WI38 (cell line): ENCODE measurements around the gene NCOA4.

ENCODE experiments used
- H3K4me3 ChIP-seq: 2 replicates; pipeline ENCODE4 v1.5.1; 2011; ENCODE audit warnings: low read depth, mild to moderate bottlenecking, control low read depth, low read length
- TF ChIP-seq, protein P1 (sequence below): IDR thresholded peaks from 2 replicates; pipeline ENCODE4 v1.5.1; 2012; ENCODE audit warnings: low read depth, mild to moderate bottlenecking, control low read depth, low read length

Gene NCOA4

DNA sequence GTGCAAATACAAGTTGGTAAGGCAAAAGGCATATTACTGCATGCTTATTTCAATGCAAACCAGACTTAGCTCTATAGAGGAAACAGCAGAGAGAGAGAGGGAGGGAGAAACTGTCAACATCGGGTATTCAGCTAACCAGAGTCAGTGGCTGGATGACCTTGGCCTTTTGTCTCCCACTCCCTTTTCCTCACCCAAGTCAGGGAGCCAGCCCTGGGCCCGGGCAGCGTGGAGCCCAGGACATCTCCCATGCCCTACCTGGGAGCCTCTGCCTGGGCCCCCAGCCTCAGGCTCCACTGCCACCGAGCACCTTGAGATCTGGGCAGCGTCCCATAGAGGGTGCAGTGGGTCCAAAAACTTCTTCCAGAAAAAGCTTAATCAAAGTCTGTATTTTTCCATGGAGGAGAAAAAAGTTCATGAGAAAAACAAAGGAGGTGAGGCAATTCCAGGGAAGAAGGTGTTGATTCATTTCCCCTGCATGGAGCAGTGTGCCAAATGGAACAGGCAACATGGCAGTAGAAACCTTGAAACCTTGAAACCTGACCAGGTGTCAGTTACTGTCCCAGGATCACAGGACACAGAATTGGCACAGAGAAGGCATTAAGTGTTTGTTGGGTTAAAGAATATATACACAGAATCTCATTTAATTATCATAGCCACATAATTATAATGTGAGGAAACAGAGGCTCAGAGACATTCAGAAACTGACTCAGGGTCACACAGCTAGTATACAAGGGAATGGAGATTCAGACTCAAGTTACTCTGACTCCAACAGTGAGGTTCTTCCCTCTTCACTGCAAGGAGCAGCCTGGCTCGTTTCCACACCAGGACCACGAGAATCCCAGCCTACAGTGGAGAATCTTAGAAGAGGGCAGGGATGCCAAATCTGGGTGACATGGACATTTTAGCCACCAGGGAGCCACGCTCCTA, 5.8 kb upstream of the NCOA4 start:
- TF ChIP-seq, protein P1, sequence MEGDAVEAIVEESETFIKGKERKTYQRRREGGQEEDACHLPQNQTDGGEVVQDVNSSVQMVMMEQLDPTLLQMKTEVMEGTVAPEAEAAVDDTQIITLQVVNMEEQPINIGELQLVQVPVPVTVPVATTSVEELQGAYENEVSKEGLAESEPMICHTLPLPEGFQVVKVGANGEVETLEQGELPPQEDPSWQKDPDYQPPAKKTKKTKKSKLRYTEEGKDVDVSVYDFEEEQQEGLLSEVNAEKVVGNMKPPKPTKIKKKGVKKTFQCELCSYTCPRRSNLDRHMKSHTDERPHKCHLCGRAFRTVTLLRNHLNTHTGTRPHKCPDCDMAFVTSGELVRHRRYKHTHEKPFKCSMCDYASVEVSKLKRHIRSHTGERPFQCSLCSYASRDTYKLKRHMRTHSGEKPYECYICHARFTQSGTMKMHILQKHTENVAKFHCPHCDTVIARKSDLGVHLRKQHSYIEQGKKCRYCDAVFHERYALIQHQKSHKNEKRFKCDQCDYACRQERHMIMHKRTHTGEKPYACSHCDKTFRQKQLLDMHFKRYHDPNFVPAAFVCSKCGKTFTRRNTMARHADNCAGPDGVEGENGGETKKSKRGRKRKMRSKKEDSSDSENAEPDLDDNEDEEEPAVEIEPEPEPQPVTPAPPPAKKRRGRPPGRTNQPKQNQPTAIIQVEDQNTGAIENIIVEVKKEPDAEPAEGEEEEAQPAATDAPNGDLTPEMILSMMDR = no peak

DNA sequence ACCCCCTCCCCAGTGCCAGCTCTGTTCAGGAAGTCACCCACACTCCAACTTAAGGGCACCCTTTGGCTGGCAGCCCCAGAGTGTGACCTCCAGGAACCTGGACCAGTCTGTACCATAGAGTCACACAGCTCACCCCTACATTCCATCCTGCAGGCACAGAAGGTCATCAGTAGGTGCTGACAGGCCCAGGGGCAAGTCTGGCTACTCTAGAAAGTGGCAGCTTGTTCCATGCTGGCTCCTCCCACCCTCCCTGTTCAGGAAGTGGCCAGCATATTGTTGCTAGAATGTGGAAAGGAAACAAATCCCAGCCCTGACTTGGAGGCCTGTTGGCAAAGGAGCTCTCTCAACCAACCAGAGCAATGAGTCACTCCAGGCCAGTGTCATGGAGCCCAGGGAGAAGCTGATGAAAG, 3.2 kb upstream of the NCOA4 start:
- TF ChIP-seq, protein P1 = no peak
- H3K4me3 ChIP-seq = no peak overlapping the region

More for the DNA sequence above, 5.8 kb upstream of the NCOA4 start:
- H3K4me3 ChIP-seq = no peak overlapping the region

DNA sequence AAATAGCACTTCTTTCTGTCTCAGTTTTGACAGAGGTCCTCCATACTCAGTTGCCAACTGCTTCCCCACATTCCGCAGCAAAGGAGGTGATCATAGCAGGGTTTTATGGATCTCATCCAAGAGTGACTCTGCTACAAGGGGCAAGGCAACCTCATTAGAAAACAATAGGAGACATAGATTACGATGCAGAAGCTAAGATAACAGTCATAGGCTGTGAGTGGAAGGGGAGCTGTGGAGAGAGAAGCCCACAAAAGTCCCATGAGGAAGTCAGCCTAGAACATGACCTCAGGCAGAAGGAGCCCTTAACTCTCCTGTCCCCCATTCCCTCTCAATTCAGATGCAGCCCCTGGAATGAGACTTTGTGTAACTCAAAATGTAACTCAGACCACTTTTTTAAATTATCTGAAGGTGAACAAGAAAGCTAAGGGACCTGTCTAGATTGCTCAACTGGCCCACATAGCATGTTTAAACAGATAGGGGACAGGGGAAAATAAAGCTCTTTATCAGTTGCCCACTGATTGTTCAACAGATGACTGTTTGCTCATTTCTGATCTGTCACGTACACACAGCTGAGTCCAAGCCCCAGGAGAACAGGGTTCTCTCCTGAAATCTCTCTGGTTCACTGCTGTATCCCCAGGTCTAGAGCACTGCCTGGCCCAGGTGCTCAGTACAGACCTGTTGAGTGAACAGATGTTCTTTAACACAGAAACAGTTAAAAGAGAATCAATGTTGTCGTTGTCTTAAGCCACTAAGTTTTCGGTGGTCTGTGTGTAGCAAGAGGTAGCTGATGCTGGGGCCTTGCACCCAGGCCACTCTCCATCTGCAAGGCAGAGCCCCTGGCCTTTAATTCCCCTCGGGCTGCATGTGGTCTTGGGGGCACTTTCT, 1.5 kb upstream of the NCOA4 start:
- H3K4me3 ChIP-seq = no peak overlapping the region
- TF ChIP-seq, protein P1 = no peak

DNA sequence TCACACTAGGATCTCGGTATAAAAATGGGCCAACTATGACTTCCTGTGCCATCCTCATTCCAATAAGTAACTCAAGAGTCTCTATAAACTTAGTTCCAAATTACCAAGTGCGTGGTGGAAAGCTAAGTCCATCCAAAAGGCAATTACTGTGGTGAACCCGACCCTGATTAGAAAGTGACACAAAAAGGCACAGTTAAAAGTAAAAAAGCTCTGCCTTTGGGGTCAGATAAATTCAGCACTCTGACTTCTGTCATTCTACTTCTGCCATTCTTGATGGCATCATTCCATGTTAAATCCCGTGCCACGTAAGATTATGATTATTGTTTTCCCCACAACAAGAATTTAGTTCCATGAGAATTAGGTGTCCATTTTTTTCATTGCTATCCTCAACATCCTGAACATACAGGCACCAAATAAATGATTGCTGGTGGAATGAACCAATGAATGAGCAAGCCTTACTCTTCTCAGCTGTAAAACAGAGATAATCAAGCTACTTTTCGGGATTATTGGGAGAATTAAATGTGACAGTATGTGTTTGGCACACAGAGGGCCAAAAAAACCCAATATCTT, 877 bp downstream of the NCOA4 start:
- H3K4me3 ChIP-seq = peak overlapping the region; percentile 87
- TF ChIP-seq, protein P1 = no peak

DNA sequence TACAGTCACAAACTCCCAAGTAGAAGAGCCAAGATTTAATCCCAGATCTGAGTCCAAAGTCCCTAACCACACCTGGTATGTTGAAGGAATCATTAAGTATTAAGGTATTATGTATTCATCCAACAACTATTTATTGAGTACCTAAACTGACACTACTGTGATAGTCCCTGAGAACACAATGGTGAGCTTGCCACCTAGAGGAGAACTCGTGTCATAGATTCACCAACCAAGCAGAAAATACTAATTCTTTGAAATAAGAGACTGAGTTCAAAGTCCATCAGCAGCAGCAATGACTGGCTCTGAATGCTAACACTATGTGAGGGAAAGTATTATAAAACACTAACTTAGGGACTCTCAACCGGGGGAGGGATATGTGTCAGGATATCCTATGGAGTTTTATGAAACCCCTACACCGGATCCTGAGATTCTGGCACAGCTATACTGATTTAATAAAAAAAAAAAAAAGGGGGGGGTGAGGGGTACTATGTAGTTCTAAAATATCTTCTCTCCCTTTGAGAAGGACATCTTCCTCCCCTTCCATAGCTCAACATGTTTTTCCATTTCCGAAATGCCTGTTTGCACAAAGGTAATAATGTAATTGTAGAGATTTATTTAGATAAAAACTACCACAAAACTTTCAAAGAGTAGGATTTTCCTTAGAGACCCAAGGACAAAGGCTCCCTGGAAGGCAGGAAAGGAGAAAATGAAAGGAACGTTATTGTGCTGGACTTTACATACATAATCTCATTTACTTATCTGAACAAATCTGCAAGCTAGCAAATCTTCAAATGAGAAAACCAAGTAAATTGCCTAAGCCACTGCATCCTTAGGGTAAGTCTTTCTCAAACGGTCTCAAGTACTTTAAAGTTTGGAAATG, 1.6 kb downstream of the NCOA4 start:
- TF ChIP-seq, protein P1 = peak; percentile 33
- H3K4me3 ChIP-seq = peak overlapping the region; percentile 87

DNA sequence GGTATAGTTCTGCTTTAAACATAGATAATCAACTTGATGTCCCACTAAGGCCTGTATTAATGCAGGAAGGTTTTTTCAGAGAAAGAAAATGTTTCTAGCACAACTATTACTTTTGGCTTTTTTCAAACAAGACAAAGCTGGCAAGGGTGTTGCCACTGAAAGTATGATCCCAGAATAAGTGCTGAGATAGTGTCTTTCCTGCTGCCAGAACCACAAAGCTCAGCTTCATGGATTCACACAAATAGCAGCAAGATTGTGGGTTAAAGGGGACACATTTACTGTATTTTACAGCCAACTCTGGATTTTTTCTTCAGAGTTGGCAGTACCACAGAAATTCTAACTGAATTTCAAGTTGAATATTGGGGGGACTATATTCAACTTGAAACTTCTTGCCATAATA, 4.3 kb downstream of the NCOA4 start:
- TF ChIP-seq, protein P1 = no peak
- no peak overlapping the region for H3K4me3 ChIP-seq
